Osteocyte (in vitro differentiated cells): ENCODE data around the gene PRKCE. TPM values are rescaled to one million over a fixed set of nuclear protein-coding genes. Genes with fewer than 3 reads are reported as not detected.

Experiments
- DNase-seq: peaks from one replicate; pipeline ENCODE4 v3.0.0; 2021; ENCODE audit warnings: mixed read lengths; ENCODE audit not compliant: unreplicated experiment; ENCODE audit errors: extremely low spot score
- H3K27ac Mint-ChIP-seq: one replicate; pipeline ENCODE4 v1.8.0; 2021; ENCODE audit warnings: mild to moderate bottlenecking, mixed read lengths; ENCODE audit not compliant: unreplicated experiment
- H3K27me3 Mint-ChIP-seq: one replicate; pipeline ENCODE4 v1.8.0; 2021; ENCODE audit warnings: mixed read lengths; ENCODE audit not compliant: unreplicated experiment
- H3K36me3 Mint-ChIP-seq: one replicate; pipeline ENCODE4 v1.8.0; 2021; ENCODE audit warnings: mixed read lengths; ENCODE audit not compliant: unreplicated experiment
- H3K4me1 Mint-ChIP-seq: one replicate; pipeline ENCODE4 v1.8.0; 2021; ENCODE audit warnings: mixed read lengths; ENCODE audit not compliant: unreplicated experiment
- H3K4me3 Mint-ChIP-seq: one replicate; pipeline ENCODE4 v1.8.0; 2021; ENCODE audit warnings: mild to moderate bottlenecking, moderate library complexity, mixed read lengths; ENCODE audit not compliant: unreplicated experiment
- H3K9me3 Mint-ChIP-seq: one replicate; pipeline ENCODE4 v1.8.0; 2021; ENCODE audit warnings: mixed read lengths; ENCODE audit not compliant: unreplicated experiment
- CTCF ChIP-seq: fragments of 200-600 bp; sonication (generic); IDR thresholded peaks from 2 replicates; pipeline ENCODE4 v1.5.0; 2021; ENCODE audit warnings: antibody characterized with exemption, mild to moderate bottlenecking, moderate library complexity
- total RNA-seq: library from RNA; stranded (reverse); gene quantifications from 2 replicates; pipeline ENCODE4 v1.2.1, GENCODE V29; 2021

PRKCE gene
- total RNA-seq, 1 donor from 2014 or later, result 13.8 TPM

- TF ChIP-seq CTCF, result no peak
- peaks cover 25% of the 10 kb centered on the region for H3K4me1 Mint-ChIP-seq
- no peak overlapping the region for H3K27ac Mint-ChIP-seq
- DNase-seq, result no peak
- H3K36me3 Mint-ChIP-seq, result peaks cover 17% of the 10 kb centered on the region
- H3K4me3 Mint-ChIP-seq, result no peak overlapping the region
- peaks cover 21% of the 10 kb centered on the region for H3K9me3 Mint-ChIP-seq
- no peaks in the 10 kb centered on the region for H3K27me3 Mint-ChIP-seq
Observed at GRCh38 chr2:46095830-46096229, 444.4 kb downstream of the PRKCE start.

GRCh38 chr2:46096260-46096659 is 444.8 kb downstream of the PRKCE start:
- H3K36me3 Mint-ChIP-seq, result peaks cover 17% of the 10 kb centered on the region
- peaks cover 21% of the 10 kb centered on the region for H3K9me3 Mint-ChIP-seq
- no peak for TF ChIP-seq CTCF
- H3K27ac Mint-ChIP-seq, result no peak overlapping the region
- DNase-seq, result no peak
- H3K27me3 Mint-ChIP-seq, result no peaks in the 10 kb centered on the region
- no peak overlapping the region for H3K4me3 Mint-ChIP-seq
- peaks cover 25% of the 10 kb centered on the region for H3K4me1 Mint-ChIP-seq

- Mint-ChIP-seq H3K36me3 (peaks cover 17% of the 10 kb centered on the region), H3K27me3 (no peaks in the 10 kb centered on the region), H3K9me3 (peaks cover 21% of the 10 kb centered on the region), H3K4me1 (peaks cover 25% of the 10 kb centered on the region), H3K4me3 (no peak overlapping the region), H3K27ac (peak overlapping the region; percentile 74)
- DNase-seq, result no peak
- TF ChIP-seq CTCF, result no peak
Observed at GRCh38 chr2:46097714-46098480, 446.4 kb downstream of the PRKCE start.

GRCh38 chr2:46098621-46099062 is 447.2 kb downstream of the PRKCE start:
- no peak overlapping the region for H3K4me3 Mint-ChIP-seq
- peaks cover 21% of the 10 kb centered on the region for H3K9me3 Mint-ChIP-seq
- H3K36me3 Mint-ChIP-seq, result peaks cover 17% of the 10 kb centered on the region
- no peaks in the 10 kb centered on the region for H3K27me3 Mint-ChIP-seq
- no peak for TF ChIP-seq CTCF
- H3K4me1 Mint-ChIP-seq, result peaks cover 25% of the 10 kb centered on the region
- DNase-seq, result no peak
- H3K27ac Mint-ChIP-seq, result peak overlapping the region; percentile 74

- TF ChIP-seq CTCF, result no peak
- H3K9me3 Mint-ChIP-seq, result peaks cover 16% of the 10 kb centered on the region
- no peak for DNase-seq
- no peak overlapping the region for H3K27ac Mint-ChIP-seq
- H3K4me3 Mint-ChIP-seq, result no peak overlapping the region
- H3K27me3 Mint-ChIP-seq, result no peaks in the 10 kb centered on the region
- H3K36me3 Mint-ChIP-seq, result peaks cover 15% of the 10 kb centered on the region
- H3K4me1 Mint-ChIP-seq, result peaks cover 25% of the 10 kb centered on the region
Observed at GRCh38 chr2:46101557-46102220, 450.2 kb downstream of the PRKCE start.
